Fibroblast of mammary gland (primary cell): ENCODE data around the gene TBXT.
A peak's percentile ranks its signal among the peaks of the same experiment; 100 is the strongest.

Experiments used
- DNase-seq: peaks from one replicate; pipeline ENCODE4 v3.0.0-alpha.2; 2010; ENCODE audit warnings: low read depth
- H3K4me3 ChIP-seq: 2 replicates; pipeline ENCODE4 v1.5.1; 2011; ENCODE audit warnings: low read depth, mild to moderate bottlenecking, low read length, moderate library complexity; ENCODE audit not compliant: control insufficient read depth
- CTCF ChIP-seq: conservative IDR thresholded peaks from 2 replicates; pipeline ENCODE4 v1.5.1; 2011; ENCODE audit warnings: low read depth, low read length, inconsistent platforms; ENCODE audit not compliant: control insufficient read depth, insufficient read depth

TBXT gene

GRCh38 chr6:166167801-166168615 is at the start of gene TBXT:
TBXT (minus strand) TSS chr6:166167851; CDS start chr6:166167591, 260 bp downstream.
- no peak for DNase-seq
- TF ChIP-seq CTCF = no peak
- no peak within 1 kb of the TSS for H3K4me3 ChIP-seq

GRCh38 chr6:166207284-166207561 is 39.6 kb upstream of the TBXT start:
- no peak for DNase-seq
- H3K4me3 ChIP-seq = no peak overlapping the region
- no peak for TF ChIP-seq CTCF

GRCh38 chr6:166206510-166207283 is 39.0 kb upstream of the TBXT start:
- DNase-seq = peak; percentile 11
- TF ChIP-seq CTCF = no peak
- H3K4me3 ChIP-seq = no peak overlapping the region

- no peak for TF ChIP-seq CTCF
- H3K4me3 ChIP-seq = no peak overlapping the region
- peak; percentile 53 for DNase-seq
Measured at GRCh38 chr6:166206066-166206465, 38.4 kb upstream of the TBXT start.

GRCh38 chr6:166204852-166205650 is 37.4 kb upstream of the TBXT start:
- H3K4me3 ChIP-seq = no peak overlapping the region
- DNase-seq = no peak
- no peak for TF ChIP-seq CTCF

- no peak for TF ChIP-seq CTCF
- no peak overlapping the region for H3K4me3 ChIP-seq
- DNase-seq = no peak
Measured at GRCh38 chr6:166203641-166204222, 36.1 kb upstream of the TBXT start.
